Measurements from ENCODE around the gene ATXN7L1.
A peak's percentile ranks its signal among the peaks of the same experiment; 100 is the strongest.
"Not testable (repeated sequence)": the region's sequence is repeated elsewhere in the genome, so short reads cannot be mapped to it uniquely, and the experiment has no call there.

ATXN7L1 gene

DNA sequence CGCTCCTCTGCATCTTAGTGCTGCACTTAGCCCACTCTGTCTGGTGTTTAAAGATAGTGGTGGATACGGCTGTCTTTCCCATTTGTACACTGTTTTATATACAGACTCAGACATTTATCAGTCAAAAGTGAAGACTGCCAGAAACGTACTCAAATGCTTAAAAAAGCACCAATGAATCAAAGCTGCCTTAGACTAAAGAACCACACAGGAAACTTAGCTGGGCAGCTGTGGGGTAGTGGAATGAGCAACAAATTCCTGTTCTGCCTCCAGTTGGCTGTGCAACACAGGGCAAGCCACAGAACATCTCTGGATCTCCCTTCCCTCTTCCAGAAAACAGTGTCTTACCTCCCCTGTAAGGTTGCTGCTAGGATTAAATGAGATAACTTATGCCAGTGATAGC lies 76.0 kb downstream of the ATXN7L1 start:
- peak; percentile 50 for DNase-seq

DNA sequence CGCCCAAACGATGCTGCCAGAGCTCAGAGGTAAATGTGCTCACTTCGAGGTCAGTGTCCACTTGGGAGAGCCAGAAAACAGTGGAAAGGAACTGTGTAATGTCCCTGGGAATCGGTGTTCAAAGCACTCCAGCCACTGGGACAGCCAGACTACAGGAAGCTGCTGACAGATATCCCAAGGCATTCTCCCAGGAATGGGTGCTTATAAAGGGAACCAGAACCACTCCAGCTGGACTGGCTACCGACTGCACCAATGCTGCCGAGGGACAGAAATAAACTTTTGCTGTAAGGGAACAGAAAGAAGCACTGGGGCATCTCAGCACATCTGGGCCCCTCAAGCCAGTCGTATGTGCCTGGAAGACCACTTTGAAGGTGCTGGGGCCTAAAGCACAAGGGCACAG lies 76.7 kb downstream of the ATXN7L1 start:
- no peak for DNase-seq

DNA sequence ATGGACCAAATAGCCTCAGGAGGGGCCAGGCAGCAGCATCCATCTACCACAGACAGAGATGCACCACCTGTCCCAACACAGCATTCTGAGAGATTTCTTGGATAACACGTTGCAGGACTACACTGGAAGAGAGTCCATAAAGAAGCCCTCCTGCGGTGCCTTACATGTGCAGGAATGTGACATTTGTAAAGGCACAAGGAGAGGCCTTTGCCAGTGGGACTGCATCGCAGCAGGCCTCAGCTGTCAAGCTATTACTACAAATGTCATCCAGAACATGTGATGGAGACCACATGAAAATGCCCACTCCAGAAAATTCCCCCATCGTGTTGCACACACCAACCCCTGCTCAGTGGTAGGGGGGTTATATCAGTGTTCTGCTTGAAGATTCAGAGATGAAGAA lies 77.4 kb downstream of the ATXN7L1 start:
- DNase-seq = no peak

DNA sequence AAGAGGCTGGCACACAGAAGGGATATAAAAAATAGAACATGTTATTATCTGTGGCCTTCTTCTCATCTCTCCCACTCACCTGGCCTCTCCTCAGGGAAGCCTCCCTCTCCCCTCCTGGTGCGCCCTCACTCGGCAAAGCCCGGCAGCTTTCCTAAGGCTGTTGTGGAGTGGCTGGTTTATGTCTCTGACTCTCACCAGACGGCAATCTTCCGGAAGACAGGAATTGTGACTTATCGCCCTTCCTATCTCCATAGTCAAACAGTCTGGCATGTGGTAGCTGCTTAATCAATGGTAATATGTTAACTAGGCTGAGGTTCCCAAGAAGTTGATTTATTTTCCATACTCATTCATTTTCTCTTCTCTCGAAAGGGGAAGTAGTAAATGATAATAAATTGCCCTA lies 78.7 kb downstream of the ATXN7L1 start:
- DNase-seq = no peak

DNA sequence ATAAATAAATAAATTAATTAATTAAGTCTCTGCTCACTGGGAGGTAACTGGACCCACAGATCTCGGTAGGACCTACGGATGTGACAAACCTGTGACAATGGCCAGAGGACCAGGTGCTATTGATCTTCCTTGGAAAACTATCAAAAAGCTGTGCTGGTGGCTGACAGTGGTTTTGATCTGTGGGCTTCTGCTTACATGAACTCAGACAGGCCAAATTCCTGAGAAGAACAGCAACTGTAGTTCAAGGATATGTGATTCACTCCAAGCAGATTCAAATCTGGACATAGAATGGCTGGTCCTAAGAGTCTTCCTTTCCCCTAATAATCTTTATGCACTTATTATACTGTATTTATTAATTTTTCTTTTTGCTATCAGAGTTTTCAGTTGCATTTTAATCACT lies 80.0 kb downstream of the ATXN7L1 start:
- no peak for DNase-seq

GRCh38 chr7:105794741-105795729 lies 81.4 kb downstream of the ATXN7L1 start:
- no peak for DNase-seq

- no peak for DNase-seq
These were observed 83.7 kb downstream of the ATXN7L1 start for GRCh38 chr7:105792488-105793370.

DNA sequence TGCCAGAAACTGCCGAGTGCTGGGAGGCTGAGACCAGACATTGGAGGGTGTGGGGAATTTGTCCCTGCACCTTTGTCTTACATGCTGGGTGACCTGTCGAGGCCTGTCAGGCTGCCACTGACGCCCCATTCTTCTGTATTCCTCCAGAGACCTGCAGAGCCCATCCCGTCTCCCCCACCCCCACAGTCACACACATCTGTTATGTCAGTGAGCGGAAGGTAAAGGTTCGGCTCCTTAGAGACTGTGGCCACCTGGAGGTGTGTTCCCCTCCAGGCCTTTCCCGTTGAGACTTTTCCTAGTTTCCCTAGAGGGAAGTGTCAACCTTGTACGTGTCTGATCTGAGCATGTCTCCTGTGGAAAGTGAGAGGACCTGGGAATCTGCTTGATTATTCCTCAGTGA lies 84.5 kb downstream of the ATXN7L1 start:
- no peak for DNase-seq

DNA sequence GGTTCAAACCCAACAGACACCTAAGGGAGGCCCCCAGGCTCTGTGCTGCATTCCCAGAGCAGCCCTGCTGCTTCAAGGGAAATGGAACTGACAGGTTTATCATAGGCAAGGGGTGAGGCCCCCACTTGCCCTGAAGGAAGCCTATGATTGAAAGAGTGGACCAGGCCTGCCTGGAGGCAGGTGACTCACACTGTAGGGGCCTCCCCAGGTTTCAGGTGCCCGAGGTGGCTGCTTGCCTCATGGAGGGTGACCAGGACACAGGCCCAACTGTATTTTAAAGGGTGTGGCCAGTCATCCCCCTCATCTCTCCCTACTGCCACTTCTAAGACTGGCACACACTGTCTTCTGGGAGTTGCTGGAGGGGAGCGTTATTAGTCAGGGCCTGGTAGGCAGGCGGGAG lies 85.4 kb downstream of the ATXN7L1 start:
- no peak for DNase-seq

GRCh38 chr7:105790452-105790851 lies 85.9 kb downstream of the ATXN7L1 start:
- DNase-seq = not testable (repeated sequence)

DNA sequence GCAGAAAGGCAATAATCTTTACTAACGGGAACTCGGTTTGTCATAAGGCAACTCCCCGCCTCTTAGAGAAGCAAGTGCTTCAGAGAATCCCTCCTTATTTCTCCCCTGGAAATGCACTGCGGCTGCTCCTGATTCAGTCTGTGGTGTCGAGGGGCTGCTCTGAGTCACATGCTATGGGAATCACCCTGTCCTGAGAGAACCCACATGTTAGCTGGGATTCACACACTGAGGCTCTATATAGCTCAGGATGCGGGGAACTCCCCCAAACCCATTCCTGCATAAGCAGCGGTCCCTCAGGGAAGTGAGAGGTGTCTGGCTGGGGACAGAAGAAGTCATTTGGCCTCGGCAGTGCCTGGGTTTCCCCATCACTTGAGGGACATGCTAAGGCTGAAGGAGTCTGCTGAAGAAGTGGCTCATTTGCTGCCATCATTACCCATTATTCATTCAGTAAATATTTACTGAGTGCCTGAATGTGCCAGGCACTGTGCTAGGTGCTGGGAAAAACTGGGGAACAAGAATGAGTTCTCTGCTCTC lies 87.5 kb downstream of the ATXN7L1 start:
- no peak for DNase-seq

DNA sequence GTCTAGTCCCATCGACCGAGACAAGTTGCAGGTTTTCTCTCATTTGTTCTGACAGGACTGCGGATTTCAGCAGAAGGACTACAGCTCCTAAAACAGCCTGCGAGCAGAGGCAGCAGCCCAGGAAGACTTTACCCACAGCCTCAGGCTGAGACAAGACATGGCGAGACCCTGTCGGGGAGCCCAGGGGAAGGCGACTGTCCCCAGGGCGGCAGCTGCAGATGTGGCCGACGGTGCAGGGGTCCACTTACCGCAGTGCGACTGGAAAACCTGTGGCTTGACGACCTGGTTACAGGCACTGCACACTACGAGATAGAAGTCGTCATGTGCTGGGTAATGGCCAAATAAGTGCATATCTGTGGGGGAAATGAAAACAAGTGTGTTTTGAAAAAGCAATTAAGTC lies 88.0 kb downstream of the ATXN7L1 start:
- no peak for DNase-seq

- no peak for DNase-seq
These were observed 88.6 kb downstream of the ATXN7L1 start for GRCh38 chr7:105787793-105788192.

- no peak for DNase-seq
These were observed 89.6 kb downstream of the ATXN7L1 start for GRCh38 chr7:105786520-105787470.

GRCh38 chr7:105782391-105783042 lies 93.9 kb downstream of the ATXN7L1 start:
- DNase-seq = peak; percentile 66

DNA sequence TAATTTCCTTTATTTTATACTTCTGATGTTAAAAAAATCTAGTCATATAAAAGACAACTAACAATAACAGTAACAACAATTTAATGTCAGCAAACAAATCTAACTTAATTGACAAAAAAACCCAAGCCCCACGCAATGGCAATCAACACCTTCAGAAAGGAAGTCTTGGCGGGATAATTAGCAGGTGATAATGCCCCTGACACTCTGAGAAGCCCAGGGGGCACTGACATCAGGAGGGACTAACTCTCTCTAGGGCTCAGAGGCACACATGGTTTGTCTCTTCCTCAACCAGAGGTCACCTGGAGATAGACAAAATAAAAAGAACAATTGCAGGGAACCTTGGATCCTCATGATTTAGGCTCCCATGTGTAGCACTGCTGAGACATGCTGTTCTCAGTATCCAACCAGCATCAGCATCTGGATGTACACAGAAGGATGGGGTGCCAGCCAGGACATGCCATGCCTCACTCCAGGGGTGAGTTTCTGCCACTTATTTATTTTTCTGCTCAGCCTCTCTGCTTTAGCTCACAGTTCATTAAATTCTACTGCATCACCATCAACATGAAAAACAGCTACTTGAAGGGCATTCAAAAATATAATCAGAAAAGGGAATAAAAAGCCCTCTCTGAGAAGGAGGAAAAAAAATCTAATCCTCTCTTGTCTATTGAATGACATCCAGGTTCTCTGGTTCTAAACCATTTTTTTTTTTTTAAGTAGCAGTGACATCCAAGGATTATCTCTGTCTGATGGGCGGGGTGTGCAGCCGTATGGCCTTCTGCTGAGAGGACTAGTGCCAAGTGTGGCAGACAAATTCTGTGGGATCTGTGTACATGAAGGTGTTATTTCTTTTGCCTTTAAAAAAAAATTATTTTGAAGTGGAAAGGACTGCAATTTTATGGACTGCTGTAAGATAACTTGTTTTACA lies 96.3 kb downstream of the ATXN7L1 start:
- no peak for DNase-seq

DNA sequence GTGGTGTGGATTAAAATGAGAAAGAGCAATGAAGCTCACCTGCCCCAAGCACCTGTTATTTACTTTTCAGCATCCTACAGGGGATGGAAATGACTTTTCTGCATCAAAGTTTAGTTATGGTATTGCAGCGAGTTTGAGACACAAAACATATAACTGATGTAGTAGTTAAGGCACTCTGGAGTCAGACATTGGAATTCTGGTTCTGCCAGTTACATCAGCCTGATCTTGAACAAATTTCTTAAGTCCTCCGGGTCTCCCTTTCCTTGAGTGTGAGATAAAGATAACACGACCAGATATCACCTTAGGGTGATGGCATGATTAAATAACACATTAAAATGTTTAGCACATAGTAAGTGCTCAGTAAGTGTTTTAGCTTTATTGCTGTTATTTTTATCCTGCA lies 97.4 kb downstream of the ATXN7L1 start:
- no peak for DNase-seq

- DNase-seq = no peak
These were observed 99.2 kb downstream of the ATXN7L1 start for GRCh38 chr7:105776986-105777910.

DNA sequence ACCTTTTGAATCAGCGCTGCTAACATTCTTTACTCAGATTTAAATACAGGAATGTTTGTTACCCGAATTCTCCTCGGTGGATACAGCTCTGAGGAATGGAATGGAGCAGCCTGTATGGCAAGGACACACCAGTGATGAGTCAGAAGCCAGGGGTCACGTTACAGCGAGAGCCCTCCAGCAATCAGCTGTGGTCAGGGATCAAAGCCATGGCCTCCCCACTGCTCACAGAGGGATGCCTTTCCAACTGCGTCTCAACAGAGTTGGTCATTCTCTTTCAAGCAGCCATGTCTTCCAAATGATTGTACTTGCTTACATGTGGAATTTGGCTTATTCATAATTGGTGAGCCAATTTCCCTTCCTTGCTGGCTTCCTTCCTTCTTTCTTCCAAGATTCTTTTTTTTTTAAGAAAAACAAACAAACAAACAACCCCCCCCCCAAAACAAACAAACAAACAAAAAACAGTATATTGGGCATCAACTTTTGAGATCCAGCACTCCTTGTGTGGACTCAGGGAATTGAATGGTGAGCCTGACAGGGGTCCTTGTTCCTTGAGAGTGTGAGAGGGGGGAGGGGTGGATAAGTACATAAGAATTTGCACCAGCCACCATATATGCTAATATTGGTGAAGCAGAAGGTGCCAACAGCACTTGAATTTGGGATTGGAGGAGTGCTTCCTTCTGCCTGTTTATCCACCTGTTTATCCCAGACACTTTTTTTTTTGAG lies 100.2 kb downstream of the ATXN7L1 start:
- no peak for DNase-seq
